IMR-90 (cell line): ENCODE results near the gene SYAP1. TPM values are rescaled to one million over a fixed set of nuclear protein-coding genes. Genes with fewer than 3 reads are reported as not detected.

Experiments
- ATAC-seq: fragments of 200-7000 bp; cut with Tn5 transposase; 2 replicates; pipeline ENCODE4 v1.9.1; 2020; ENCODE audit warnings: low read depth, mild to moderate bottlenecking, moderate library complexity
- BruUV-seq: library from RNA; stranded (reverse); fragments of 400-500 nt; replicated peaks from 2 replicates; lab custom pipeline; 2021; lab: Mats Ljungman, UMichigan
- CTCF ChIA-PET: fragments of 300-600 bp; formaldehyde crosslinking; extraction: SDS; loops from one replicate; lab custom pipeline; 2021; ENCODE audit warnings: antibody characterized with exemption; lab: Yijun Ruan, JAX
- POLR2A ChIA-PET: fragments of 300-600 bp; sonication (Branson Sonifier 250); formaldehyde crosslinking; loops from one replicate; lab custom pipeline; 2022; ENCODE audit warnings: antibody characterized with exemption; ENCODE audit not compliant: unreplicated experiment; lab: Charles Lee
- DNase-seq: peaks from one replicate; pipeline ENCODE4 v3.0.0; 2013
- H2AFZ ChIP-seq: replicated peaks from 2 replicates; pipeline ENCODE3; 2013; ENCODE audit warnings: low read length, mild to moderate bottlenecking; ENCODE audit not compliant: poor library complexity
- H2AK5ac ChIP-seq: 2 replicates; pipeline ENCODE4 v1.6.1; 2013; ENCODE audit warnings: low read depth, low read length, inconsistent platforms
- H2AK9ac ChIP-seq: replicated peaks from 2 replicates; pipeline ENCODE3; 2013; ENCODE audit warnings: mild to moderate bottlenecking, low read depth, low read length, moderate library complexity; ENCODE audit not compliant: poor library complexity
- H2BK120ac ChIP-seq: 2 replicates; pipeline ENCODE4 v1.6.1; 2013; ENCODE audit warnings: low read depth, low read length, inconsistent platforms
- H2BK15ac ChIP-seq: 3 replicates; pipeline ENCODE4 v1.6.1; 2013; ENCODE audit warnings: low read depth, low read length, inconsistent platforms
- H2BK20ac ChIP-seq: 2 replicates; pipeline ENCODE4 v1.6.1; 2013; ENCODE audit warnings: low read depth, mild to moderate bottlenecking, inconsistent platforms, low read length, moderate library complexity
- H2BK5ac ChIP-seq: 2 replicates; pipeline ENCODE4 v1.6.1; 2013; ENCODE audit warnings: mild to moderate bottlenecking, low read depth, low read length, inconsistent platforms; ENCODE audit not compliant: poor library complexity, severe bottlenecking
- H3K14ac ChIP-seq: replicated peaks from 2 replicates; pipeline ENCODE4 v1.6.1; 2013; ENCODE audit warnings: low read depth, low read length, inconsistent platforms
- H3K18ac ChIP-seq: 2 replicates; pipeline ENCODE4 v1.6.1; 2013; ENCODE audit warnings: low read depth, low read length, control low read depth
- H3K23ac ChIP-seq: 2 replicates; pipeline ENCODE4 v1.6.1; 2013; ENCODE audit warnings: low read depth, low read length, inconsistent platforms
- H3K27ac ChIP-seq: 2 replicates; pipeline ENCODE4 v1.5.1; 2013; ENCODE audit warnings: mild to moderate bottlenecking, control low read depth, low read length; ENCODE audit not compliant: insufficient read depth
- H3K27me3 ChIP-seq: 2 replicates; pipeline ENCODE4 v1.6.1; 2013; ENCODE audit warnings: low read length; ENCODE audit not compliant: control insufficient read depth, insufficient read depth
- H3K36me3 ChIP-seq: 2 replicates; pipeline ENCODE4 v1.6.1; 2013; ENCODE audit warnings: low read length, mixed read lengths; ENCODE audit not compliant: control insufficient read depth, insufficient read depth
- H3K4ac ChIP-seq: 2 replicates; pipeline ENCODE4 v1.6.1; 2013; ENCODE audit warnings: low read depth, low read length, inconsistent platforms
- H3K4me1 ChIP-seq: 2 replicates; pipeline ENCODE4 v1.6.1; 2013; ENCODE audit warnings: low read length, mixed read lengths; ENCODE audit not compliant: control insufficient read depth, insufficient read depth
- H3K4me2 ChIP-seq: 2 replicates; pipeline ENCODE4 v1.6.1; 2013; ENCODE audit warnings: low read depth, mild to moderate bottlenecking, control low read depth, low read length, moderate library complexity
- H3K4me3 ChIP-seq: 2 replicates; pipeline ENCODE4 v1.5.1; 2013; ENCODE audit warnings: low read depth, mild to moderate bottlenecking, control low read depth, low read length, moderate library complexity; ENCODE audit not compliant: insufficient read depth
- H3K56ac ChIP-seq: 2 replicates; pipeline ENCODE4 v1.6.1; 2013; ENCODE audit warnings: low read length, inconsistent platforms; ENCODE audit not compliant: insufficient read depth; ENCODE audit errors: extremely low read depth
- H3K79me1 ChIP-seq, 2 experiments: 2 replicates each; pipeline ENCODE4 v1.6.1; 2013; ENCODE audit warnings: low read length in 2 of 2, inconsistent platforms in 1 of 2, low read depth in 1 of 2
- H3K9ac ChIP-seq: 2 replicates; pipeline ENCODE4 v1.6.1; 2013; ENCODE audit warnings: low read depth, low read length, control low read depth
- H3K9me1 ChIP-seq: 2 replicates; pipeline ENCODE4 v1.6.1; 2013; ENCODE audit warnings: low read length, inconsistent platforms; ENCODE audit not compliant: insufficient read depth
- H3K9me3 ChIP-seq: 2 replicates; pipeline ENCODE4 v1.6.1; 2013; ENCODE audit warnings: low read length; ENCODE audit not compliant: control insufficient read depth, insufficient read depth
- H4K20me1 ChIP-seq: 2 replicates; pipeline ENCODE4 v1.6.1; 2013; ENCODE audit warnings: low read length, inconsistent platforms; ENCODE audit not compliant: insufficient read depth
- H4K5ac ChIP-seq: 2 replicates; pipeline ENCODE4 v1.6.1; 2013; ENCODE audit warnings: mild to moderate bottlenecking, low read depth, low read length, control low read depth
- H4K8ac ChIP-seq, 2 experiments: 2 replicates each; pipeline ENCODE4 v1.6.1; 2013; ENCODE audit warnings: low read depth in 2 of 2, low read length in 2 of 2, control low read depth in 1 of 2, inconsistent platforms in 1 of 2
- H4K91ac ChIP-seq: 2 replicates; pipeline ENCODE4 v1.6.1; 2013; ENCODE audit warnings: low read depth, low read length, inconsistent platforms; ENCODE audit not compliant: insufficient read depth
- BHLHE40 ChIP-seq: fragments of 150-350 bp; IDR thresholded peaks from 2 replicates; pipeline ENCODE4 v1.6.1; 2016; ENCODE audit warnings: mild to moderate bottlenecking, low read depth, low read length
- CHD1 ChIP-seq: IDR thresholded peaks from 2 replicates; pipeline ENCODE4 v1.6.1; 2012; ENCODE audit warnings: low read depth, low read length, improper control_type of control experiment
- FOS ChIP-seq: fragments of 150-350 bp; IDR thresholded peaks from 2 replicates; pipeline ENCODE4 v1.6.1; 2016; ENCODE audit warnings: low read depth, low read length
- MXI1 ChIP-seq: IDR thresholded peaks from 2 replicates; pipeline ENCODE4 v1.6.1; 2012; ENCODE audit warnings: low read depth, mild to moderate bottlenecking, low read length, moderate library complexity, borderline replicate concordance
- RAD21 ChIP-seq: IDR thresholded peaks from 2 replicates; pipeline ENCODE4 v1.6.1; 2012; ENCODE audit warnings: low read length, improper control_type of control experiment
- RCOR1 ChIP-seq: IDR thresholded peaks from 2 replicates; pipeline ENCODE4 v1.6.1; 2012; ENCODE audit warnings: mild to moderate bottlenecking, low read length, improper control_type of control experiment; ENCODE audit not compliant: insufficient replicate concordance
- RFX5 ChIP-seq: IDR thresholded peaks from 2 replicates; pipeline ENCODE4 v1.8.0; 2012; ENCODE audit warnings: low read depth, mild to moderate bottlenecking, low read length, moderate library complexity
- SMC3 ChIP-seq: fragments of 150-350 bp; IDR thresholded peaks from 2 replicates; pipeline ENCODE4 v1.6.1; 2016; ENCODE audit warnings: low read depth, mild to moderate bottlenecking, antibody characterized with exemption, low read length, moderate library complexity
- WGBS, 2 experiments: methylation state at CpG; one replicate each; pipeline versions ENCODE4 v1.1.5 to v1.1.7; 2013; ENCODE audit warnings: missing lambda C conversion rate in 2 of 2; ENCODE audit not compliant: insufficient read length in 1 of 2; ENCODE audit errors: extremely low coverage in 2 of 2; 5-methylcytosine and 5-hydroxymethylcytosine counted together
- dilution Hi-C: fragments of 300-500 bp; cut with HindIII; formaldehyde crosslinking; loops from one replicate; pipeline ENCODE4 v1.14.3; 2018; ENCODE audit warnings: low sequenced_read_pairs; ENCODE audit not compliant: unreplicated experiment
- in situ Hi-C: fragments of 300-500 bp; cut with MboI; formaldehyde crosslinking; loops from 3 replicates; pipeline ENCODE4 v1.14.3; 2019; ENCODE audit warnings: low sequenced_read_pairs, inconsistent platforms, mixed read lengths
- intact Hi-C: fragments of 100-400 bp; cut with micrococcal nuclease; formaldehyde crosslinking; loops from 2 replicates; pipeline ENCODE4 v1.10.0; 2022
- polyA plus RNA-seq, 3 experiments: library from polyadenylated mRNA; depleted of rRNA; stranded (reverse); fragments of >200 nt; gene quantifications; 2 replicates each; pipeline ENCODE4 v1.2.3, GENCODE V29; 2012; ENCODE audit warnings: low replicate concordance in 1 of 3
- total RNA-seq: library from RNA; depleted of rRNA; stranded (reverse); fragments of >200 nt; gene quantifications from 2 replicates; pipeline ENCODE4 v1.2.3, GENCODE V29; 2012

Gene SYAP1
- total and polyA plus RNA-seq, 2 of the 4 experiments (the other 2 are of a cell fraction) = 17.7 to 35.0 TPM

GRCh38 chrX:16785247-16786138 lies 66.1 kb downstream of the SYAP1 start:
- no peak overlapping the region; the same call in 1 of the 2 replicates for H3K27ac ChIP-seq
- H3K9ac ChIP-seq = peak overlapping the region; percentile 88
- H3K23ac ChIP-seq = peak overlapping the region; percentile 86
- dilution Hi-C loops (no loop called here), in situ Hi-C loops (no loop called here), intact Hi-C loops (loop anchor here (1.0 kb wide), 1 partner anchor 66 kb away; the partner anchor contains the start of gene SYAP1)
- POLR2A ChIA-PET = interaction anchor here (0.7 kb wide), 1 partner anchor 19 kb away, joined by 3 read pairs; no protein-coding TSS in a partner anchor
- no peak overlapping the region for H2AK9ac ChIP-seq
- peak overlapping the region; percentile 69; the same call in 1 of the 2 replicates for H3K56ac ChIP-seq
- H2BK5ac ChIP-seq = no peak overlapping the region
- H3K9me1 ChIP-seq = no peaks in the 10 kb centered on the region
- CTCF ChIA-PET = no interaction called here
- WGBS, 2 experiments = 3% methylated on average over 13 of the region's 39 CpGs; no CpG with 5 or more reads in 1 of the 2 experiments
- H3K14ac ChIP-seq = peak overlapping the region; percentile 81
- peak overlapping the region; percentile 73 for H3K4me2 ChIP-seq
- H3K36me3 ChIP-seq = no peaks in the 10 kb centered on the region; the same call in 1 of the 2 replicates
- ATAC-seq = no peak
- H4K8ac ChIP-seq = peak overlapping the region; percentile 2 to 83; a peak in 2 of 4 replicates
- BruUV-seq = no TSS peak
- no peak overlapping the region for H2BK20ac ChIP-seq
- peaks cover 9 to 11% of the 10 kb centered on the region in 2 experiments; a peak in 3 of 4 replicates for H3K79me1 ChIP-seq
- H4K20me1 ChIP-seq = no peaks in the 10 kb centered on the region; the same call in 1 of the 2 replicates
- H2BK120ac ChIP-seq = no peak overlapping the region
- no peaks in the 10 kb centered on the region; the same call in 1 of the 2 replicates for H3K27me3 ChIP-seq
- H3K4me3 ChIP-seq = peak overlapping the region; percentile 67
- H3K18ac ChIP-seq = no peak overlapping the region
- H2AFZ ChIP-seq = peak overlapping the region; percentile 98
- no peaks in the 10 kb centered on the region for H3K4me1 ChIP-seq
- peak overlapping the region; percentile 60 for H3K4ac ChIP-seq
- TF ChIP-seq RFX5 = no peak
- TF ChIP-seq MXI1 = no peak
- TF ChIP-seq FOS = no peak
- TF ChIP-seq SMC3 = no peak
- TF ChIP-seq BHLHE40 = no peak
- no peak for TF ChIP-seq CHD1
- no peak for TF ChIP-seq RCOR1
- TF ChIP-seq RAD21 = no peak
- DNase-seq = no peak
- no peak overlapping the region for H4K91ac ChIP-seq
- H2BK15ac ChIP-seq = no peak overlapping the region
- no peaks in the 10 kb centered on the region for H3K9me3 ChIP-seq
- H2AK5ac ChIP-seq = no peak overlapping the region
- H4K5ac ChIP-seq = peak overlapping the region; percentile 20; the same call in 1 of the 2 replicates
